PFSK-1 (cell line): ENCODE results near the gene PTPRK.

Source experiments
- FOXP2 ChIP-seq: optimal IDR thresholded peaks from 2 replicates; pipeline ENCODE3; 2011; ENCODE audit warnings: borderline replicate concordance, control low read depth, inconsistent platforms; ENCODE audit not compliant: insufficient read depth; ENCODE audit errors: extremely low read length, extremely low read depth
- POLR2AphosphoS5 ChIP-seq: IDR thresholded peaks from 2 replicates; pipeline ENCODE4 v1.6.1; 2012; ENCODE audit warnings: low read depth, mild to moderate bottlenecking, control low read depth, low read length, moderate library complexity
- SIN3A ChIP-seq: IDR thresholded peaks from 2 replicates; pipeline ENCODE4 v1.6.1; 2012; ENCODE audit warnings: mild to moderate bottlenecking, low read length, moderate library complexity, borderline replicate concordance; ENCODE audit not compliant: insufficient read depth
- TAF1 ChIP-seq: IDR thresholded peaks from 2 replicates; pipeline ENCODE4 v1.6.1; 2012; ENCODE audit warnings: low read length, control low read depth, borderline replicate concordance; ENCODE audit not compliant: insufficient read depth
- TF ChIP-seq, protein P1 (sequence below), 2 experiments: IDR thresholded peaks; 2 replicates each; pipeline versions ENCODE4 v1.6.1 to v1.8.0; 2011 to 2012; ENCODE audit warnings: low read depth in 2 of 2, low read length in 2 of 2, control low read depth in 1 of 2, inconsistent platforms in 1 of 2, mild to moderate bottlenecking in 1 of 2, moderate library complexity in 1 of 2; ENCODE audit not compliant: insufficient read depth in 1 of 2

Gene PTPRK

DNA sequence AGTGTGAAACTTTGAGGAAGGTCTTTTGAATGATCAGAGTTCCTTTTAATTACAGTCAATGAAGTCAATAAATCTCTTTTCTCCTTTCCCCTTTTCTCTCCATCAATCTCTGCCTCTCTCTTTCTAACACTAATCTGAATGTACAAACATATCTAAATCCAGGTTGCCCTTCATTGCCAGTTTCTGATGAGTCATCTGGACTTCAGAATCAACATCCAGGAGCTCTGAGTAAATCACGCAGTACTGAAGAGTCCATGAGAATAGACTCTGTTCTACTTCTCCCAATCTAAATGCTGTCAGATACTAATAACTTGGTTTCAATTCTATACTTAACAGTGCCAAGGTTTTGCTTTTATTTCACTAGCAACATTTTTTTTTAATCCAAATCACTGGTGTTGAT lies 380.9 kb downstream of the PTPRK start:
- TF ChIP-seq POLR2AphosphoS5: no peak
- no peak for TF ChIP-seq TAF1

DNA sequence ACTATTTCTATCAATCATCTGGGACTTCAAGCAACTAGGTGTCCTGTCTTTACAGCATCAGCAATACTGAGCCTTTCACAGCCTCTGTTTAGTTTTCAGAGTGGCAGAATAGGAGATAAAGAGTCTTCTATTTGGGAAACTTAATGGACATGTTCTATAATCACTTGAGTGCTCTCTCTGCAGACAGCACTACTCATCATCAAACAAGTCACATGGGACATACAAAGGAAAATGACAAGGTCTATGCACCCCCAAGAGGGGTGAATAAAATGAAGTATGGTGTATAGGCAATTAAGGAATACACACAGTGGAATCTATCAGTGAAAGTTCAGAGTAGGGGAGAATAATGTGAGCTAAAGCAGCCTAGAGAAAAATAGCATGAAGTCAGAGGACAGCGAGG lies 381.7 kb downstream of the PTPRK start:
- TF ChIP-seq SIN3A (no peak), POLR2AphosphoS5 (no peak), TAF1 (no peak)

DNA sequence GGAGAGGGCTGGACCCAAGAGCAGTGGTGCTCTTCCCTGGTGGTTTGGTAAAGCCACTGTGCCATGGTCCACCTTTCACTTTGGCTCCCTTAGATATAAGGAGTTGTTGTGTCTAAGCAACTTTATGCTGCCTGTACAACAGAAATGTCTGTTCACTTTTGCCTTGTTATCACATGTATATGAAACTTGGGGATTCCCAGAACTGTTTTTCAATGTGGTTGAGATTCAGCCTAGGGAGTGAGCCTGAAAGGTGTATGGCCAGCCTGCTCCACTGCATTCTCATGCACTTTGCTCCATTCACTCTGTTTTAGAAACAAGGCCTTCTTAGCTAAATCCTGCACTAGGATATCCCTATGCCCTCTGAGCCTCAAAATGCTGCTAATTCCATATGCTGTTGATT lies 385.1 kb downstream of the PTPRK start:
- TF ChIP-seq POLR2AphosphoS5 (no peak), TAF1 (no peak), SIN3A (no peak), FOXP2 (no peak)
- TF ChIP-seq, protein P1, sequence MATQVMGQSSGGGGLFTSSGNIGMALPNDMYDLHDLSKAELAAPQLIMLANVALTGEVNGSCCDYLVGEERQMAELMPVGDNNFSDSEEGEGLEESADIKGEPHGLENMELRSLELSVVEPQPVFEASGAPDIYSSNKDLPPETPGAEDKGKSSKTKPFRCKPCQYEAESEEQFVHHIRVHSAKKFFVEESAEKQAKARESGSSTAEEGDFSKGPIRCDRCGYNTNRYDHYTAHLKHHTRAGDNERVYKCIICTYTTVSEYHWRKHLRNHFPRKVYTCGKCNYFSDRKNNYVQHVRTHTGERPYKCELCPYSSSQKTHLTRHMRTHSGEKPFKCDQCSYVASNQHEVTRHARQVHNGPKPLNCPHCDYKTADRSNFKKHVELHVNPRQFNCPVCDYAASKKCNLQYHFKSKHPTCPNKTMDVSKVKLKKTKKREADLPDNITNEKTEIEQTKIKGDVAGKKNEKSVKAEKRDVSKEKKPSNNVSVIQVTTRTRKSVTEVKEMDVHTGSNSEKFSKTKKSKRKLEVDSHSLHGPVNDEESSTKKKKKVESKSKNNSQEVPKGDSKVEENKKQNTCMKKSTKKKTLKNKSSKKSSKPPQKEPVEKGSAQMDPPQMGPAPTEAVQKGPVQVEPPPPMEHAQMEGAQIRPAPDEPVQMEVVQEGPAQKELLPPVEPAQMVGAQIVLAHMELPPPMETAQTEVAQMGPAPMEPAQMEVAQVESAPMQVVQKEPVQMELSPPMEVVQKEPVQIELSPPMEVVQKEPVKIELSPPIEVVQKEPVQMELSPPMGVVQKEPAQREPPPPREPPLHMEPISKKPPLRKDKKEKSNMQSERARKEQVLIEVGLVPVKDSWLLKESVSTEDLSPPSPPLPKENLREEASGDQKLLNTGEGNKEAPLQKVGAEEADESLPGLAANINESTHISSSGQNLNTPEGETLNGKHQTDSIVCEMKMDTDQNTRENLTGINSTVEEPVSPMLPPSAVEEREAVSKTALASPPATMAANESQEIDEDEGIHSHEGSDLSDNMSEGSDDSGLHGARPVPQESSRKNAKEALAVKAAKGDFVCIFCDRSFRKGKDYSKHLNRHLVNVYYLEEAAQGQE (IDR thresholded peaks at IDR 0.05; ENCODE audit: insufficient read depth in 1 of 2, low read depth in 2 of 2, low read length in 2 of 2): no peak

DNA sequence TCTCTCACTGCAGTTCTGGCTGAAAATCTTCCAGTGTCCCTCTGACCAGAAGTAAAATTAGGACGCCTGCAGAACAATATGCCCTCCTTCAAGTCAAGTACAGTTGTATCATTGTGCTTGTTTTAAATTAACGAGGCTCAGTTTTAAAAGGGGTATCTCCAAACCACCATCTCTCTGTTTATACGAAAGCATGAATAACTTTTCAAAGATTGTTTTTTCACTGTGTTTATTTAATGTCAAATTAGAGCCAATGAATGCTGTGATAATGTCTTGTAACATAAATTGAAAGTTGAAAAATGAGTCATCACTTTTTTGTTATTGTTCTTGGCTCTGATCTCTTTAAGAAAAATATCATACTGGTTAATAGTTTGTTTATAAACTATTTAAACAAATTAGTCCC lies 388.8 kb downstream of the PTPRK start:
- no peak for TF ChIP-seq TAF1
- TF ChIP-seq FOXP2: no peak
- TF ChIP-seq, protein P1 (IDR thresholded peaks at IDR 0.05; ENCODE audit: insufficient read depth in 1 of 2, low read depth in 2 of 2, low read length in 2 of 2): no peak
- TF ChIP-seq SIN3A: no peak
- no peak for TF ChIP-seq POLR2AphosphoS5

DNA sequence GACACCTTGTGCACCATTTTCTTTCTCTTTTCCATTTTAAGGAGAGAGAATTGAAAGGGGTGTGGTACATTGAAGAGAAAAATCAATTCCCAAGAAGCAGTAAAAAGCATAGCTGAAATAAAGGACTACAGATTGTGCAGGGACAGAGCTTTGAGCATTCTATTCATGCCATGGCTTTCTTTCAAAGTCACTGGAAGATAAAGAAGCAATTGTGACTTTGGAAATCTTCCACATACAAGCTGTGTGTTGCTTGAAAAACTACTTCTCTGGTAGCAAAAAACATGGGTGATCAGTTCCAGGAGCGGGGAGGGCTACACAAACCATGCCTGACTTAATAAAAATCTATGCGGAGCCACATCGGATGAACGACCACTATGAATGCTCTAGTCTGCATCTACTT lies 389.4 kb downstream of the PTPRK start:
- TF ChIP-seq FOXP2 (no peak), POLR2AphosphoS5 (no peak), TAF1 (no peak), SIN3A (no peak)
- TF ChIP-seq, protein P1 (IDR thresholded peaks at IDR 0.05; ENCODE audit: insufficient read depth in 1 of 2, low read depth in 2 of 2, low read length in 2 of 2): no peak

DNA sequence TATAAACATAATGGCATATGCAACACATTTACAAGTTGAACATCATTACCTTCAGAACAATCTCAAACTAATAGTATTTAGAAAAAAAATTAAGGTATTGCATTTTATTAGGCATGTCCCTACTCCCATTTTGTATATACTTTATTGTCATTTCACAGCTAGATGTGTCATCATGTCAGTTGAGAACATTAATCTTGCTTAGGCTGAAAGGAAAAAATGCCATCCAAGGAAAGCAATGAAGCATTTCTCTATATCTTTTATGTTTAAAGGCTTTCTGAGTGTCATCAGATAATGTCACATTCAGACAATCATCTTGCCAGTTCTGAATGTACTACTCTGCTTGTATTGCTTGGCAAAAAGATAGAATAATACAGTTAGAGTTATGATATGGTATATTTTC lies 390.7 kb downstream of the PTPRK start:
- TF ChIP-seq POLR2AphosphoS5 (no peak), SIN3A (no peak), TAF1 (no peak), FOXP2 (no peak)
- TF ChIP-seq, protein P1 (IDR thresholded peaks at IDR 0.05; ENCODE audit: insufficient read depth in 1 of 2, low read depth in 2 of 2, low read length in 2 of 2): no peak
